ENCODE measurements around the gene ADGRG4.

DNA sequence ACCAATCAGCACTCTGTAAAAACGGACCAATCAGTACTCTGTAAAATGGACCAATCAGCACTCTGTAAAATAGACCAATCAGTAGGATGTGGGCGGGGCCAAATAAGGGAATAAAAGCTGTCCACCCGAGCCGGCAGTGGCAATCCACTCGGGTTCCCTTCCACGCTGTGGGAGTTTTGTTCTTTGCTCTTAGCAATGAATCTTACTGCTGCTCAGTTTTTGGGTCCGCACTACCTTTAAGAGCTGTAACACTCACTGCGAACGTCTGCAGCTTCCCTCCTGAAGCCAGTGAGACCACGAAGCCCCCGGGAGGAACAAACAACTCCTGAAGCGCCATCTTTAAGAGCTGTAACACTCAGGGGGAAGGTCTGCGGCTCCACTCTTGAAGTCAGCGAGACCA is 120.6 kb downstream of the ADGRG4 start:
- TF ChIP-seq TAF1 (IDR thresholded peaks at IDR 0.05; ENCODE audit: low read depth) (no peak), EZH2 (IDR thresholded peaks at IDR 0.05; ENCODE audit: borderline replicate concordance, insufficient read depth, low read length, poor library complexity, severe bottlenecking) (no peak), EP300 (conservative IDR thresholded peaks at IDR 0.05; ENCODE audit: poor library complexity, severe bottlenecking) (no peak), POLR2AphosphoS5 (IDR thresholded peaks at IDR 0.05) (no peak)
- TF ChIP-seq, protein P1, sequence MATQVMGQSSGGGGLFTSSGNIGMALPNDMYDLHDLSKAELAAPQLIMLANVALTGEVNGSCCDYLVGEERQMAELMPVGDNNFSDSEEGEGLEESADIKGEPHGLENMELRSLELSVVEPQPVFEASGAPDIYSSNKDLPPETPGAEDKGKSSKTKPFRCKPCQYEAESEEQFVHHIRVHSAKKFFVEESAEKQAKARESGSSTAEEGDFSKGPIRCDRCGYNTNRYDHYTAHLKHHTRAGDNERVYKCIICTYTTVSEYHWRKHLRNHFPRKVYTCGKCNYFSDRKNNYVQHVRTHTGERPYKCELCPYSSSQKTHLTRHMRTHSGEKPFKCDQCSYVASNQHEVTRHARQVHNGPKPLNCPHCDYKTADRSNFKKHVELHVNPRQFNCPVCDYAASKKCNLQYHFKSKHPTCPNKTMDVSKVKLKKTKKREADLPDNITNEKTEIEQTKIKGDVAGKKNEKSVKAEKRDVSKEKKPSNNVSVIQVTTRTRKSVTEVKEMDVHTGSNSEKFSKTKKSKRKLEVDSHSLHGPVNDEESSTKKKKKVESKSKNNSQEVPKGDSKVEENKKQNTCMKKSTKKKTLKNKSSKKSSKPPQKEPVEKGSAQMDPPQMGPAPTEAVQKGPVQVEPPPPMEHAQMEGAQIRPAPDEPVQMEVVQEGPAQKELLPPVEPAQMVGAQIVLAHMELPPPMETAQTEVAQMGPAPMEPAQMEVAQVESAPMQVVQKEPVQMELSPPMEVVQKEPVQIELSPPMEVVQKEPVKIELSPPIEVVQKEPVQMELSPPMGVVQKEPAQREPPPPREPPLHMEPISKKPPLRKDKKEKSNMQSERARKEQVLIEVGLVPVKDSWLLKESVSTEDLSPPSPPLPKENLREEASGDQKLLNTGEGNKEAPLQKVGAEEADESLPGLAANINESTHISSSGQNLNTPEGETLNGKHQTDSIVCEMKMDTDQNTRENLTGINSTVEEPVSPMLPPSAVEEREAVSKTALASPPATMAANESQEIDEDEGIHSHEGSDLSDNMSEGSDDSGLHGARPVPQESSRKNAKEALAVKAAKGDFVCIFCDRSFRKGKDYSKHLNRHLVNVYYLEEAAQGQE (IDR thresholded peaks at IDR 0.05; ENCODE audit: borderline replicate concordance): no peak
- TF ChIP-seq, protein P2, sequence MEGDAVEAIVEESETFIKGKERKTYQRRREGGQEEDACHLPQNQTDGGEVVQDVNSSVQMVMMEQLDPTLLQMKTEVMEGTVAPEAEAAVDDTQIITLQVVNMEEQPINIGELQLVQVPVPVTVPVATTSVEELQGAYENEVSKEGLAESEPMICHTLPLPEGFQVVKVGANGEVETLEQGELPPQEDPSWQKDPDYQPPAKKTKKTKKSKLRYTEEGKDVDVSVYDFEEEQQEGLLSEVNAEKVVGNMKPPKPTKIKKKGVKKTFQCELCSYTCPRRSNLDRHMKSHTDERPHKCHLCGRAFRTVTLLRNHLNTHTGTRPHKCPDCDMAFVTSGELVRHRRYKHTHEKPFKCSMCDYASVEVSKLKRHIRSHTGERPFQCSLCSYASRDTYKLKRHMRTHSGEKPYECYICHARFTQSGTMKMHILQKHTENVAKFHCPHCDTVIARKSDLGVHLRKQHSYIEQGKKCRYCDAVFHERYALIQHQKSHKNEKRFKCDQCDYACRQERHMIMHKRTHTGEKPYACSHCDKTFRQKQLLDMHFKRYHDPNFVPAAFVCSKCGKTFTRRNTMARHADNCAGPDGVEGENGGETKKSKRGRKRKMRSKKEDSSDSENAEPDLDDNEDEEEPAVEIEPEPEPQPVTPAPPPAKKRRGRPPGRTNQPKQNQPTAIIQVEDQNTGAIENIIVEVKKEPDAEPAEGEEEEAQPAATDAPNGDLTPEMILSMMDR (IDR thresholded peaks at IDR 0.05; ENCODE audit: poor library complexity, severe bottlenecking): no peak
